Suprapubic skin (tissue), 4 donors: Measurements from ENCODE around the gene HRCT1. TPM values are rescaled to one million over a fixed set of nuclear protein-coding genes. Genes with fewer than 3 reads are reported as not detected.

ENCODE experiments used
- DNase-seq, 2 donors: peaks; one replicate each; pipeline ENCODE4 v3.0.0-alpha.2; 2019; ENCODE audit warnings: low spot score in 2 of 2
- H3K27ac ChIP-seq: fragments of 200-600 bp; sonication (generic); one replicate; pipeline ENCODE4 v1.5.1; 2019
- H3K27me3 ChIP-seq: fragments of 200-600 bp; sonication (generic); one replicate; pipeline ENCODE4 v1.5.1; 2019
- H3K36me3 ChIP-seq: fragments of 200-600 bp; sonication (generic); one replicate; pipeline ENCODE4 v1.5.1; 2019
- H3K4me1 ChIP-seq: fragments of 200-600 bp; sonication (generic); one replicate; pipeline ENCODE4 v1.5.1; 2019
- H3K4me3 ChIP-seq: fragments of 200-600 bp; sonication (generic); one replicate; pipeline ENCODE4 v1.5.1; 2019; ENCODE audit warnings: mild to moderate bottlenecking
- H3K9me3 ChIP-seq: fragments of 200-600 bp; sonication (generic); one replicate; pipeline ENCODE4 v1.5.1; 2019
- CTCF ChIP-seq, 2 donors: fragments of 200-600 bp in 1 of 2; fragments of 450-650 bp in 1 of 2; sonication (generic) in 1 of 2; IDR thresholded peaks; one replicate each; pipeline ENCODE4 v1.5.1; 2016 to 2019; ENCODE audit warnings: antibody characterized with exemption in 2 of 2, mild to moderate bottlenecking in 1 of 2, moderate library complexity in 1 of 2
- EP300 ChIP-seq: sonication (generic); formaldehyde crosslinking; IDR thresholded peaks from one replicate; pipeline ENCODE4 v1.6.1; 2017; ENCODE audit warnings: antibody characterized with exemption
- POLR2A ChIP-seq, 2 donors: fragments of 450-650 bp; IDR thresholded peaks; one replicate each; pipeline ENCODE4 v1.6.1; 2017; ENCODE audit warnings: antibody characterized with exemption in 2 of 2, mild to moderate bottlenecking in 2 of 2, moderate library complexity in 2 of 2
- POLR2AphosphoS5 ChIP-seq, 3 donors: sonication (generic); formaldehyde crosslinking; IDR thresholded peaks; one replicate each; pipeline ENCODE4 v1.6.1; 2017; ENCODE audit warnings: antibody characterized with exemption in 3 of 3
- WGBS: methylation state at CpG from one replicate; pipeline ENCODE4 v1.1.5; 2018; 5-methylcytosine and 5-hydroxymethylcytosine counted together
- total RNA-seq, 4 donors: library from RNA; depleted of rRNA; stranded (reverse); fragments of >200 nt; gene quantifications; one replicate each; pipeline ENCODE4 v1.1.0, GENCODE V29; 2016

Gene HRCT1
- total RNA-seq, 4 donors from 2014 or later, result 1.2 to 5.8 (median 2.9) TPM

- H3K4me3 ChIP-seq, result no peak overlapping the region
- no peaks in the 10 kb centered on the region for H3K9me3 ChIP-seq
- no peak for DNase-seq
- TF ChIP-seq POLR2AphosphoS5 (IDR thresholded peaks at IDR 0.05) (no peak), POLR2A (IDR thresholded peaks at IDR 0.05) (no peak)
- H3K27ac ChIP-seq, result no peak overlapping the region
- no peaks in the 10 kb centered on the region for H3K27me3 ChIP-seq
- no peaks in the 10 kb centered on the region for H3K36me3 ChIP-seq
- no peaks in the 10 kb centered on the region for H3K4me1 ChIP-seq
- WGBS, result 53% methylated on average over 7 of the region's 7 CpGs
These were observed 29.9 kb downstream of the HRCT1 start for GRCh38 chr9:35935755-35936509.

DNA sequence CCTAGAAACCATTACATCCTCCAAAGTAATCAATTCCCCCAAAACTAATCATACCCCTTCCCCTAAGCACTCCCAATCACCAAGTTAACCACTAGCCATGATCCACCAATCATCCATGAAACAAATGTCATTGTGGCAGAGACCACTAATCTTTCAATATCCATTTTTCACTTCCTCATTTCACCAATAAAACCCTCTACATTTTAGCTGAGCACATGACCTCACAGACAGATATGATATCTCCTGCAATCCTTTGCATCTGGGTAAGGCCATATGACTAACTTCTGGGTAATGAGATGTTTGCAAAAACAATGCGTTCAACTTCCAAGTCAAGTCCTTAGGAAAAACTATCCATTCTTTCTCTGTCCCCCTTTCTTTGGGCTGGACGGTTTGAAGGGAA, 31.2 kb downstream of the HRCT1 start:
- Histone ChIP-seq H3K4me1 (no peaks in the 10 kb centered on the region), H3K27ac (no peak overlapping the region), H3K9me3 (no peaks in the 10 kb centered on the region), H3K4me3 (no peak overlapping the region), H3K36me3 (no peaks in the 10 kb centered on the region), H3K27me3 (no peaks in the 10 kb centered on the region)
- TF ChIP-seq CTCF (IDR thresholded peaks at IDR 0.05), result no peak
- TF ChIP-seq POLR2A (IDR thresholded peaks at IDR 0.05), result no peak
- no peak for TF ChIP-seq POLR2AphosphoS5 (IDR thresholded peaks at IDR 0.05)
- no peak for TF ChIP-seq EP300
- WGBS, result 95% methylated on average over 2 of the region's 2 CpGs
- no peak for DNase-seq

- H3K36me3 ChIP-seq, result no peaks in the 10 kb centered on the region
- WGBS, result 80% methylated on average over 10 of the region's 10 CpGs
- no peak for TF ChIP-seq POLR2A (IDR thresholded peaks at IDR 0.05)
- no peak for TF ChIP-seq EP300
- no peak for TF ChIP-seq POLR2AphosphoS5 (IDR thresholded peaks at IDR 0.05)
- TF ChIP-seq CTCF (IDR thresholded peaks at IDR 0.05), result no peak
- no peaks in the 10 kb centered on the region for H3K27me3 ChIP-seq
- no peak overlapping the region for H3K27ac ChIP-seq
- DNase-seq, result no peak
- no peak overlapping the region for H3K4me3 ChIP-seq
- no peaks in the 10 kb centered on the region for H3K4me1 ChIP-seq
- no peaks in the 10 kb centered on the region for H3K9me3 ChIP-seq
These were observed 32.7 kb downstream of the HRCT1 start for GRCh38 chr9:35938474-35939356.

DNA sequence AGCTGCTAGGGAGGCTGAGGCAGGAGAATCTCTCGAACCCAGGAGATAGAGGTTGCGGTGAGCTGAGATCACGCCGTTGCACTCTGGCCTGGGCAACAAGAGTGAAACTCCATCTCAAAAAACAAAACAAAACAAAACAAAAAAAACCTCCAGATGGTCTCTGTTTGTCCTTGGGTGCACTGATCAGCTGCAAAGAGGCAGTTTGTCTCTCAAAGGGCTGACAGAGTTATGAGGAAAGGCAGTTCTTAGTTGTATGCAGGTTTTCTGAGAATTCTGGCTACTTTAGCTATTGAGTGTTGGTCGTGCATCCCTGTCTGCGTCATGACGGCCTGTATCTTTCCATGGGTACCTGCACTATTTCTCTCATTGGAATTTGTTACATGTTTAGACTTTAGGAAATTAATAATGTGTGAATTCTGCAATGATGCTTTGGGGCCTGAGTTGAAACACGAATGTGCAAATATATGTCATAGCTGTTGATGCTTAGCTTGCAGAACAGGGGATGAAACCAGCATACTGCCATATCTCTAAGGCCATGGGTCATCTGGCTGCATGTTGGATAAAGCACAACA, 33.8 kb downstream of the HRCT1 start:
- no peak for DNase-seq
- Histone ChIP-seq H3K4me1 (no peaks in the 10 kb centered on the region), H3K4me3 (no peak overlapping the region), H3K9me3 (no peaks in the 10 kb centered on the region), H3K27me3 (no peaks in the 10 kb centered on the region), H3K27ac (no peak overlapping the region), H3K36me3 (no peaks in the 10 kb centered on the region)
- 93% methylated on average over 8 of the region's 8 CpGs for WGBS
- TF ChIP-seq EP300 (no peak), CTCF (IDR thresholded peaks at IDR 0.05) (no peak)

GRCh38 chr9:35940458-35941407, 34.7 kb downstream of the HRCT1 start:
- Histone ChIP-seq H3K36me3 (no peaks in the 10 kb centered on the region), H3K4me3 (no peak overlapping the region), H3K27me3 (no peaks in the 10 kb centered on the region), H3K27ac (no peak overlapping the region), H3K4me1 (peaks cover 5% of the 10 kb centered on the region), H3K9me3 (no peaks in the 10 kb centered on the region)
- WGBS, result 62% methylated on average over 7 of the region's 7 CpGs
- DNase-seq, result no peak
- no peak for TF ChIP-seq POLR2A (IDR thresholded peaks at IDR 0.05)
- TF ChIP-seq CTCF (IDR thresholded peaks at IDR 0.05), result no peak
- no peak for TF ChIP-seq POLR2AphosphoS5 (IDR thresholded peaks at IDR 0.05)
- no peak for TF ChIP-seq EP300
